ENCODE results near the gene CFD. TPM values are rescaled to one million over a fixed set of nuclear protein-coding genes. Genes with fewer than 3 reads are reported as not detected.
"Not testable (repeated sequence)": the region's sequence is repeated elsewhere in the genome, so short reads cannot be mapped to it uniquely, and the experiment has no call there.

Gene CFD
- total RNA-seq, 1 donor from 2014 or later: 2.8 TPM

GRCh38 chr19:888581-889385 lies 29.3 kb downstream of the CFD start:
- DNase-seq: no peak

- no peak for DNase-seq
These were observed 30.3 kb downstream of the CFD start for GRCh38 chr19:889662-890295.

- DNase-seq: no peak
These were observed 31.4 kb downstream of the CFD start for GRCh38 chr19:890831-891230.

GRCh38 chr19:891421-892200 lies 32.1 kb downstream of the CFD start:
- DNase-seq: not testable (repeated sequence)

- DNase-seq: no peak
These were observed 32.9 kb downstream of the CFD start for GRCh38 chr19:892243-892893.

GRCh38 chr19:892894-893689 lies 33.6 kb downstream of the CFD start, which contains the start of the genes MED16 and RNU6-9:
Gene MED16, minus strand, starts transcription at chr19:893187. Its CDS starts 2,056 bp downstream, at chr19:891131.
Gene RNU6-9, plus strand, starts transcription at chr19:893484.
- peak; percentile 78 for DNase-seq

GRCh38 chr19:896434-896833 lies 37.0 kb downstream of the CFD start:
- no peak for DNase-seq

GRCh38 chr19:896999-897398 lies 37.5 kb downstream of the CFD start:
- no peak for DNase-seq

- no peak for DNase-seq
These were observed 38.1 kb downstream of the CFD start for GRCh38 chr19:897442-898039.

GRCh38 chr19:898663-899062 lies 39.2 kb downstream of the CFD start:
- DNase-seq: peak; percentile 61

GRCh38 chr19:899336-900042 lies 40.0 kb downstream of the CFD start:
- DNase-seq: no peak

GRCh38 chr19:900043-900301 lies 40.5 kb downstream of the CFD start:
- no peak for DNase-seq

GRCh38 chr19:900302-901111 lies 41.0 kb downstream of the CFD start:
- no peak for DNase-seq

- DNase-seq: no peak
These were observed 42.0 kb downstream of the CFD start for GRCh38 chr19:901216-902092.

- DNase-seq: no peak
These were observed 42.6 kb downstream of the CFD start for GRCh38 chr19:902093-902370.

GRCh38 chr19:902446-903226 lies 43.2 kb downstream of the CFD start:
- no peak for DNase-seq

GRCh38 chr19:903266-903797 lies 43.9 kb downstream of the CFD start:
- DNase-seq: no peak

- no peak for DNase-seq
These were observed 45.1 kb downstream of the CFD start for GRCh38 chr19:904545-904944.

Data from occipital lobe (tissue), 2 donors.